Kidney (tissue), 14 donors: ENCODE data around the gene PPFIBP2. TPM values are rescaled to one million over a fixed set of nuclear protein-coding genes. Genes with fewer than 3 reads are reported as not detected.
A peak's percentile ranks its signal among the peaks of the same experiment; 100 is the strongest.

Experiments used
- DNase-seq, 5 donors: peaks; one replicate each; pipeline ENCODE4 v3.0.0-alpha.2; 2013 to 2020
- FAIRE-seq: peaks from 2 replicates; lab custom pipeline; 2012; peaks lifted over from hg19 to GRCh38; lab: Jason Lieb, UNC
- H3K27ac ChIP-seq, 2 donors: one replicate each; pipeline ENCODE4 v1.7.0; 2013; ENCODE audit warnings: low read depth in 2 of 2, low read length in 2 of 2, inconsistent platforms in 1 of 2
- H3K27me3 ChIP-seq: one replicate; pipeline ENCODE4 v1.7.1; 2013; ENCODE audit warnings: low read length, inconsistent platforms; ENCODE audit not compliant: control insufficient read depth, insufficient read depth
- H3K36me3 ChIP-seq, 3 donors: one replicate each; pipeline versions ENCODE4 v1.7.0 to v1.7.1; 2013; ENCODE audit warnings: low read length in 3 of 3, control low read depth in 1 of 3, inconsistent platforms in 1 of 3; ENCODE audit not compliant: insufficient read depth in 3 of 3, control insufficient read depth in 2 of 3
- H3K4me1 ChIP-seq, 3 donors: one replicate each; pipeline versions ENCODE4 v1.7.0 to v1.7.1; 2013; ENCODE audit warnings: low read length in 3 of 3, inconsistent platforms in 1 of 3, low read depth in 1 of 3; ENCODE audit not compliant: control insufficient read depth in 2 of 3, insufficient read depth in 2 of 3
- H3K4me3 ChIP-seq, 3 donors: one replicate each; pipeline versions ENCODE4 v1.7.0 to v1.8.1; 2013; ENCODE audit warnings: low read length in 3 of 3, control low read depth in 1 of 3, inconsistent platforms in 1 of 3
- H3K9ac ChIP-seq, 3 donors: one replicate each; pipeline versions ENCODE4 v1.7.0 to v1.7.1; 2013; ENCODE audit warnings: low read length in 3 of 3, control low read depth in 1 of 3, inconsistent platforms in 1 of 3
- H3K9me3 ChIP-seq, 3 donors: one replicate each; pipeline versions ENCODE4 v1.7.0 to v1.7.1; 2013; ENCODE audit warnings: low read length in 3 of 3, control low read depth in 1 of 3, inconsistent platforms in 1 of 3; ENCODE audit not compliant: control insufficient read depth in 2 of 3, insufficient read depth in 1 of 3
- CTCF ChIP-seq: IDR thresholded peaks from 3 replicates; pipeline ENCODE4 v1.5.1; 2012; ENCODE audit warnings: mild to moderate bottlenecking, moderate library complexity, borderline replicate concordance; ENCODE audit not compliant: insufficient read depth; ENCODE audit errors: extremely low read depth
- intact Hi-C: fragments of 100-400 bp; cut with DNase I; formaldehyde crosslinking; loops from one replicate; pipeline ENCODE4 v1.11.1; 2022
- polyA plus RNA-seq: library from polyadenylated mRNA; stranded (reverse); fragments of 350-450 nt; fragmentation: Illumina TruSeq; extraction: RNeasy Lipid Tissue Mini Kit (QIAGEN cat#74804); gene quantifications from one replicate; pipeline ENCODE4 v1.2.3, GENCODE V29; 2014; ENCODE audit warnings: low read depth, low replicate concordance; ENCODE audit not compliant: insufficient read depth
- total RNA-seq: library from RNA; stranded (reverse); fragmentation: NEBNext Ultra II Directional; extraction: Animal tissue kit (Norgen Biotek cat#: 25700); gene quantifications from one replicate; pipeline ENCODE4 v1.2.1, GENCODE V29; 2021
- donor health status: control.
- donor health status: control.
- donor health status: control.
- donor health status: control.
- donor health status: control.
- donor health status: DM: yes; HTN: yes; CAD: no.
- donor health status: Normal renal cell carcinoma (clear cell type).

The PPFIBP2 gene
- total and polyA plus RNA-seq, 2 donors from 2014 or later, result 31.6 to 44.4 TPM

DNA sequence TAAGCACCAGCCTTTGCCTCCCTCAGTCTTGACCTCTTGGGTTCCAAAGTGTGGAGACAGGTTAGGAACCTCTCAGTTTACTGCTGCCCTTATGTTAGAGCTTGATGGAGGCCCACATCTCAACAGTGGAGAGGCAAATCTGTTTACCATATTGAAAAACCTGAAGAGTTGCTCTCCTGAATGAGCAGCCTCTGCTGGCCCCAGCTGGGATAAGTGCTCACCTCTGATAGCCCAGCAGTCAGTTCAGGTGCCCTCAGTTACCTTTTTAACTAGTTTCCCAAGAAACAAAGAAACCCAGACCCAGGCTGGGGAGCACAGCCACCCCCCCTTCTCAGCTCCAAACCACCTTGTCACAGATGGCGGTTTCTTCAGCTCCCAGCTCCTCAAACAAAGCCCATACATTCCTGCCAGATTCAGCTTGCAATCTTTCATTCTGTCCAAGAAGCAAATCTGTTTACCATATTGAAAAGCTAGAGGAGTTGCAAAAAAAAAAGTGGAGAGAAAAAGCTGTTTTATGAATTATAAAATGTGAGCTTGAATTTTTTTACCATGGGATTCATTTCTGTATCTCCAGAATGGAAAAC, 57.2 kb downstream of the PPFIBP2 start:
- peaks cover 9 to 24% (median 19%) of the 10 kb centered on the region in 3 donors for H3K4me1 ChIP-seq
- intact Hi-C loops, result no loop called here
- no peak for FAIRE-seq

GRCh38 chr11:7571640-7572000, 57.8 kb downstream of the PPFIBP2 start:
- Histone ChIP-seq H3K36me3 (no peaks in the 10 kb centered on the region), H3K9me3 (no peaks in the 10 kb centered on the region), H3K4me3 (no peak overlapping the region), H3K4me1 (peaks cover 9 to 30% (median 25%) of the 10 kb centered on the region in 3 donors), H3K27ac (no peak overlapping the region), H3K9ac (no peak overlapping the region), H3K27me3 (no peaks in the 10 kb centered on the region)
- intact Hi-C loops, result no loop called here
- peak; percentile 23 for FAIRE-seq
- TF ChIP-seq CTCF, result peak; percentile 92
- peak; percentile 78 to 93 (median 88) for DNase-seq

More for the DNA sequence above, 57.2 kb downstream of the PPFIBP2 start:
- no peak overlapping the region for H3K4me3 ChIP-seq
- no peak for TF ChIP-seq CTCF
- no peak for DNase-seq
- H3K27ac ChIP-seq, result no peak overlapping the region
- no peaks in the 10 kb centered on the region for H3K9me3 ChIP-seq
- H3K36me3 ChIP-seq, result no peaks in the 10 kb centered on the region
- no peak overlapping the region for H3K9ac ChIP-seq
- H3K27me3 ChIP-seq, result no peaks in the 10 kb centered on the region

- FAIRE-seq (no peak), DNase-seq (peak in 2 of 5 donors; percentile 34 to 57)
- no peaks in the 10 kb centered on the region for H3K9me3 ChIP-seq
- intact Hi-C loops, result no loop called here
- H3K4me3 ChIP-seq, result no peak overlapping the region
- no peak overlapping the region for H3K9ac ChIP-seq
- H3K4me1 ChIP-seq, result peaks cover 9 to 34% (median 29%) of the 10 kb centered on the region in 3 donors
- no peak for TF ChIP-seq CTCF
- H3K27me3 ChIP-seq, result no peaks in the 10 kb centered on the region
- no peak overlapping the region for H3K27ac ChIP-seq
- H3K36me3 ChIP-seq, result no peaks in the 10 kb centered on the region
Measured at GRCh38 chr11:7572001-7572712, 58.4 kb downstream of the PPFIBP2 start.
